DOHH2 (cell line): Measurements from ENCODE around the gene FBXW10.
"Not testable (repeated sequence)": the region's sequence is repeated elsewhere in the genome, so short reads cannot be mapped to it uniquely, and the experiment has no call there.

Experiments
- EZH2phosphoT487 ChIP-seq: fragments of 200-600 bp; sonication (generic); IDR thresholded peaks from 2 replicates; pipeline ENCODE4 v1.6.1; 2017; ENCODE audit warnings: borderline replicate concordance, mild to moderate bottlenecking, antibody characterized with exemption, low read length, moderate library complexity, mixed read lengths
- TF ChIP-seq, protein P1 (sequence below): fragments of 200-600 bp; sonication (generic); IDR thresholded peaks from one replicate; pipeline ENCODE4 v1.5.1; 2014; ENCODE audit warnings: antibody characterized with exemption, mild to moderate bottlenecking, low read depth, low read length; ENCODE audit not compliant: poor library complexity, severe bottlenecking

- TF ChIP-seq, protein P1, sequence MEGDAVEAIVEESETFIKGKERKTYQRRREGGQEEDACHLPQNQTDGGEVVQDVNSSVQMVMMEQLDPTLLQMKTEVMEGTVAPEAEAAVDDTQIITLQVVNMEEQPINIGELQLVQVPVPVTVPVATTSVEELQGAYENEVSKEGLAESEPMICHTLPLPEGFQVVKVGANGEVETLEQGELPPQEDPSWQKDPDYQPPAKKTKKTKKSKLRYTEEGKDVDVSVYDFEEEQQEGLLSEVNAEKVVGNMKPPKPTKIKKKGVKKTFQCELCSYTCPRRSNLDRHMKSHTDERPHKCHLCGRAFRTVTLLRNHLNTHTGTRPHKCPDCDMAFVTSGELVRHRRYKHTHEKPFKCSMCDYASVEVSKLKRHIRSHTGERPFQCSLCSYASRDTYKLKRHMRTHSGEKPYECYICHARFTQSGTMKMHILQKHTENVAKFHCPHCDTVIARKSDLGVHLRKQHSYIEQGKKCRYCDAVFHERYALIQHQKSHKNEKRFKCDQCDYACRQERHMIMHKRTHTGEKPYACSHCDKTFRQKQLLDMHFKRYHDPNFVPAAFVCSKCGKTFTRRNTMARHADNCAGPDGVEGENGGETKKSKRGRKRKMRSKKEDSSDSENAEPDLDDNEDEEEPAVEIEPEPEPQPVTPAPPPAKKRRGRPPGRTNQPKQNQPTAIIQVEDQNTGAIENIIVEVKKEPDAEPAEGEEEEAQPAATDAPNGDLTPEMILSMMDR, result not testable (repeated sequence)
- not testable (repeated sequence) for TF ChIP-seq EZH2phosphoT487
These were observed 43.0 kb downstream of the FBXW10 start for GRCh38 chr17:18786890-18787289.
